B cell (primary cell): ENCODE results near the gene PRR23E. TPM values are rescaled to one million over a fixed set of nuclear protein-coding genes. Genes with fewer than 3 reads are reported as not detected.

Source experiments
- ATAC-seq: fragments of 200-7000 bp; cut with Tn5 transposase; one replicate; pipeline ENCODE4 v1.10.0; 2021; ENCODE audit warnings: low read depth, mild to moderate bottlenecking, moderate number of reproducible peaks, moderate library complexity
- CTCF ChIA-PET: fragments of 350-600 bp; sonication (Branson Sonifier 250); formaldehyde crosslinking; loops from one replicate; lab custom pipeline; 2021; ENCODE audit warnings: antibody characterized with exemption, inconsistent platforms; lab: Charles Lee
- POLR2A ChIA-PET: fragments of 350-600 bp; sonication (Branson Sonifier 250); formaldehyde crosslinking; loops from one replicate; lab custom pipeline; 2021; ENCODE audit warnings: antibody characterized with exemption; lab: Charles Lee
- DNase-seq: peaks from one replicate; pipeline ENCODE4 v3.0.0; 2013
- H2AFZ ChIP-seq: 2 replicates; pipeline ENCODE4 v1.6.1; 2012; ENCODE audit warnings: mild to moderate bottlenecking, low read depth, low read length; ENCODE audit not compliant: insufficient read depth, poor library complexity, severe bottlenecking
- H3K27ac ChIP-seq, 2 donors: 1 replicate in 1 of 2; 2 replicates in 1 of 2; pipeline ENCODE4 v1.5.1; 2012 to 2013; ENCODE audit warnings: low read length in 2 of 2, mild to moderate bottlenecking in 2 of 2, moderate library complexity in 1 of 2
- H3K27me3 ChIP-seq, 4 experiments: fragments of 200-600 bp in 1 of 4; sonication (generic) in 1 of 4; replicated peaks in 1 of 4; 1 replicate in 2 of 4; 2 replicates in 2 of 4; pipeline versions ENCODE4 v1.6.1 to v1.7.0; 2013 to 2016; ENCODE audit warnings: low read length in 3 of 4, mild to moderate bottlenecking in 2 of 4, mixed read lengths in 1 of 4, moderate library complexity in 1 of 4; ENCODE audit not compliant: insufficient read depth in 4 of 4, control insufficient read depth in 3 of 4; ENCODE audit errors: control extremely low read depth in 1 of 4
- H3K36me3 ChIP-seq, 2 experiments: replicated peaks in 1 of 2; 1 replicate in 1 of 2; 2 replicates in 1 of 2; pipeline versions ENCODE4 v1.6.1 to v1.7.1; 2013; ENCODE audit warnings: low read length in 1 of 2; ENCODE audit not compliant: insufficient read depth in 2 of 2, control insufficient read depth in 1 of 2; ENCODE audit errors: control extremely low read depth in 1 of 2, extremely low read depth in 1 of 2
- H3K4me1 ChIP-seq, 2 donors: fragments of 200-600 bp in 1 of 2; sonication (generic) in 1 of 2; 1 replicate in 1 of 2; 2 replicates in 1 of 2; pipeline versions ENCODE4 v1.5.1 to v1.6.1; 2013 to 2017; ENCODE audit warnings: low read length in 2 of 2; ENCODE audit not compliant: control insufficient read depth in 2 of 2, insufficient read depth in 2 of 2
- H3K4me2 ChIP-seq: replicated peaks from 2 replicates; pipeline ENCODE3; 2012; ENCODE audit warnings: mild to moderate bottlenecking, low read depth, low read length; ENCODE audit not compliant: poor library complexity, severe bottlenecking
- H3K4me3 ChIP-seq, 5 experiments: fragments of 200-600 bp in 1 of 5; sonication (generic) in 1 of 5; 1 replicate in 3 of 5; 2 replicates in 2 of 5; pipeline versions ENCODE4 v1.5.1 to v1.7.0; 2011 to 2016; ENCODE audit warnings: low read length in 4 of 5, mild to moderate bottlenecking in 4 of 5, low read depth in 2 of 5, control low read depth in 1 of 5, moderate library complexity in 1 of 5; ENCODE audit not compliant: insufficient read depth in 1 of 5; ENCODE audit errors: control extremely low read depth in 1 of 5, extremely low read depth in 1 of 5
- H3K79me2 ChIP-seq: fragments of 200-600 bp; sonication (generic); one replicate; pipeline ENCODE4 v1.6.0; 2016; ENCODE audit warnings: low read length; ENCODE audit not compliant: control insufficient read depth, insufficient read depth
- H3K9ac ChIP-seq: fragments of 200-600 bp; sonication (generic); 2 replicates; pipeline ENCODE4 v1.6.1; 2017; ENCODE audit warnings: mild to moderate bottlenecking, low read length, moderate library complexity
- H3K9me3 ChIP-seq, 3 donors: one replicate each; pipeline versions ENCODE4 v1.6.1 to v1.7.1; 2013; ENCODE audit warnings: low read length in 2 of 3; ENCODE audit not compliant: control insufficient read depth in 2 of 3, insufficient read depth in 1 of 3; ENCODE audit errors: control extremely low read depth in 1 of 3
- H4K20me1 ChIP-seq: 2 replicates; pipeline ENCODE4 v1.6.0; 2012; ENCODE audit warnings: mild to moderate bottlenecking, low read length; ENCODE audit not compliant: insufficient read depth, control insufficient read depth, poor library complexity, severe bottlenecking
- H3K27ac Mint-ChIP-seq: one replicate; pipeline ENCODE4 v1.8.0; 2021; ENCODE audit warnings: mixed read lengths
- H3K27me3 Mint-ChIP-seq: one replicate; pipeline ENCODE4 v1.8.0; 2021; ENCODE audit warnings: mixed read lengths
- H3K4me1 Mint-ChIP-seq: one replicate; pipeline ENCODE4 v1.8.0; 2021; ENCODE audit warnings: mixed read lengths
- H3K4me3 Mint-ChIP-seq: one replicate; pipeline ENCODE4 v1.8.0; 2021; ENCODE audit warnings: mixed read lengths
- H3K9me3 Mint-ChIP-seq: one replicate; pipeline ENCODE4 v1.8.0; 2022; ENCODE audit warnings: mixed read lengths; ENCODE audit not compliant: insufficient read depth
- CTCF ChIP-seq: fragments of 200-600 bp; IDR thresholded peaks from one replicate; pipeline ENCODE4 v1.8.0; 2022; ENCODE audit warnings: antibody characterized with exemption, mild to moderate bottlenecking
- EZH2 ChIP-seq: IDR thresholded peaks from 2 replicates; pipeline ENCODE4 v1.6.1; 2012; ENCODE audit warnings: borderline replicate concordance, low read depth, mild to moderate bottlenecking, moderate library complexity, low read length; ENCODE audit not compliant: insufficient read depth, poor library complexity, severe bottlenecking
- WGBS: methylation state at CpG from one replicate; pipeline ENCODE4 v1.1.5; 2013; ENCODE audit warnings: missing lambda C conversion rate; ENCODE audit not compliant: insufficient coverage; 5-methylcytosine and 5-hydroxymethylcytosine counted together
- intact Hi-C: fragments of 100-400 bp; cut with micrococcal nuclease; formaldehyde crosslinking; loops from one replicate; pipeline ENCODE4 v1.10.0; 2022
- polyA plus RNA-seq: library from polyadenylated mRNA; depleted of rRNA; stranded (reverse); fragments of >200 nt; gene quantifications from 2 replicates; pipeline ENCODE4 v1.2.3, GENCODE V29; 2012
- total RNA-seq, 2 donors: library from RNA; stranded (reverse); fragments of 120-200 nt in 1 of 2; gene quantifications; 1 replicate in 1 of 2; 2 replicates in 1 of 2; pipeline versions ENCODE4 v1.2.3 to v1.2.4, GENCODE V29; 2013 to 2022

The PRR23E gene
- total and polyA plus RNA-seq, 2 donors (not counting 1 experiment from before 2014, with no cell fraction given): not detected

DNA sequence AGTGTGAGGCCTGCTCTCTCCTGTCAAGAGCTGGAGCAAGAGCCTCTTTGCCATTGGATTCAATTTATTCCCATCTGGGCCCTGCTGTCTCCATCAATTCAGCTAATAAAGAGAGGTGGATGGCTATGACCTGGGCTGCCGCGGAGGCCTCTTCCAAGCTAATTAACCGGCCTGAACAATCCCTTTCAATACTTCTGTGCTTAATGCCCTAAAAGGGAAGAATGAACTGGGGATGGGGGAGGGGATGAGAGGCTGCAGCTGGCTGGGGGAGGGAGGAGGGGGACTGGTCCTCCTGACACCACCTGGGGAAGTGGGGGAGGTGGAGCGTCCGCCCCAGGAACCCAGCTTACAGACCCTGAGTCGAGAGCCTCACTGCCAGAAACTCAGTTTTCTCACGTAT is 33.4 kb upstream of the PRR23E start:
- no peak overlapping the region for H2AFZ ChIP-seq
- H3K27ac ChIP-seq: no peak overlapping the region
- Mint-ChIP-seq H3K4me1 (no peaks in the 10 kb centered on the region), H3K4me3 (no peak overlapping the region), H3K27me3 (peaks cover 6% of the 10 kb centered on the region), H3K9me3 (no peaks in the 10 kb centered on the region), H3K27ac (no peak overlapping the region)
- no peak overlapping the region for H3K9ac ChIP-seq
- no peak for DNase-seq
- no peaks in the 10 kb centered on the region for H3K36me3 ChIP-seq
- no peak overlapping the region for H3K4me3 ChIP-seq
- peaks cover 0 to 10% (median 0%) of the 10 kb centered on the region in 3 donors for H3K9me3 ChIP-seq
- no peak for ATAC-seq
- H3K27me3 ChIP-seq: peaks cover 0 to 8% (median 0%) of the 10 kb centered on the region in 4 experiments
- TF ChIP-seq EZH2 (no peak), CTCF (no peak)
- 68% methylated on average over 4 of the region's 7 CpGs for WGBS
- H4K20me1 ChIP-seq: no peaks in the 10 kb centered on the region
- POLR2A ChIA-PET: no interaction called here
- H3K4me1 ChIP-seq: no peaks in the 10 kb centered on the region
- intact Hi-C loops: no loop called here
- H3K4me2 ChIP-seq: no peak overlapping the region
- CTCF ChIA-PET: no interaction called here
- H3K79me2 ChIP-seq: no peaks in the 10 kb centered on the region

DNA sequence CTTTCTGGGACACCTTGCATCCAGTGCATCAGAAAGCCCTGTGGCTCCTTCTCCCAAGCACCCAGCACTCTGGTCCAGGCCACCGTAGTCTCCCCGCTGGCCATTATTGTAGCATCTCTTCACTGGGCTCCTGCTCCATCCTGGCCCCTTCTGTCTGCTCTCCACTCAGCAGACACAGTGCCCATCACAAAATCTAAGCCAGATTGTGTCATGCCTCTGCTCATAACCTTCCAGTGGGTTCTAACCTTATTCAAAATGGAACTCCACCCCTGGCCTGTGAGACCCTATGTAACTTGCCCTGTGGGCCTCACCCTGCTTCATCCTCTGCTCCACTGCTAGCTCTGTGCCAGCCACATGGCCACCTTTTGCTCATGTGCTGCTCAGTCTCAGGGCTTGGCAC is 31.7 kb upstream of the PRR23E start:
- H3K4me1 Mint-ChIP-seq: no peaks in the 10 kb centered on the region
- Histone ChIP-seq H3K9ac (no peak overlapping the region), H3K9me3 (peaks cover 0 to 4% (median 0%) of the 10 kb centered on the region in 3 donors), H3K36me3 (no peaks in the 10 kb centered on the region), H3K4me1 (no peaks in the 10 kb centered on the region), H2AFZ (no peak overlapping the region), H4K20me1 (no peaks in the 10 kb centered on the region), H3K79me2 (no peaks in the 10 kb centered on the region), H3K4me3 (no peak overlapping the region), H3K4me2 (no peak overlapping the region), H3K27me3 (peaks cover 0 to 8% (median 0%) of the 10 kb centered on the region in 4 experiments), H3K27ac (no peak overlapping the region)
- DNase-seq (no peak), ATAC-seq (no peak)
- ChIA-PET POLR2A (no interaction called here), CTCF (no interaction called here)
- WGBS: 96% methylated on average over 2 of the region's 2 CpGs
- peaks cover 9% of the 10 kb centered on the region for H3K27me3 Mint-ChIP-seq
- intact Hi-C loops: no loop called here
- no peak overlapping the region for H3K27ac Mint-ChIP-seq
- TF ChIP-seq EZH2: no peak
- TF ChIP-seq CTCF: no peak
- no peak overlapping the region for H3K4me3 Mint-ChIP-seq
- H3K9me3 Mint-ChIP-seq: no peaks in the 10 kb centered on the region
